Activated naive CD4-positive, alpha-beta T cell treated with anti-CD3 and anti-CD28 coated beads, Interleukin-2, amount 10 ng/mL, durations not matched to agents 7 days and 5 days (primary cell): ENCODE measurements around the gene HELZ.
"Not testable (repeated sequence)": the region's sequence is repeated elsewhere in the genome, so short reads cannot be mapped to it uniquely, and the experiment has no call there.

ENCODE experiments used
- CTCF ChIA-PET: fragments of 350-600 bp; sonication (Branson Sonifier 250); formaldehyde crosslinking; loops from one replicate; lab custom pipeline; 2021; ENCODE audit warnings: antibody characterized with exemption; lab: Charles Lee
- DNase-seq: peaks from one replicate; pipeline ENCODE4 v3.0.0-alpha.2; 2020
- H3K27ac Mint-ChIP-seq: one replicate; pipeline ENCODE4 v1.8.0; 2021; ENCODE audit warnings: mild to moderate bottlenecking, moderate library complexity, mixed read lengths
- H3K27me3 Mint-ChIP-seq: one replicate; pipeline ENCODE4 v1.8.0; 2021; ENCODE audit warnings: mild to moderate bottlenecking, mixed read lengths
- H3K36me3 Mint-ChIP-seq: one replicate; pipeline ENCODE4 v1.8.0; 2021; ENCODE audit warnings: mixed read lengths
- H3K4me1 Mint-ChIP-seq: one replicate; pipeline ENCODE4 v1.8.0; 2021; ENCODE audit warnings: mixed read lengths
- H3K4me3 Mint-ChIP-seq: one replicate; pipeline ENCODE4 v1.8.0; 2021; ENCODE audit warnings: mild to moderate bottlenecking, moderate library complexity, mixed read lengths
- H3K9me3 Mint-ChIP-seq: one replicate; pipeline ENCODE4 v1.8.0; 2021; ENCODE audit warnings: mixed read lengths

The HELZ gene

GRCh38 chr17:67130768-67131167 is 114.2 kb downstream of the HELZ start:
- CTCF ChIA-PET = no interaction called here
- H3K9me3 Mint-ChIP-seq = no peaks in the 10 kb centered on the region
- no peak overlapping the region for H3K27ac Mint-ChIP-seq
- H3K4me3 Mint-ChIP-seq = no peak overlapping the region
- H3K36me3 Mint-ChIP-seq = peaks cover 32% of the 10 kb centered on the region
- no peaks in the 10 kb centered on the region for H3K4me1 Mint-ChIP-seq
- no peaks in the 10 kb centered on the region for H3K27me3 Mint-ChIP-seq
- no peak for DNase-seq

GRCh38 chr17:67129283-67129682 is 115.7 kb downstream of the HELZ start:
- no peak overlapping the region for H3K27ac Mint-ChIP-seq
- no peak for DNase-seq
- H3K36me3 Mint-ChIP-seq = peaks cover 32% of the 10 kb centered on the region
- no peak overlapping the region for H3K4me3 Mint-ChIP-seq
- CTCF ChIA-PET = no interaction called here
- H3K4me1 Mint-ChIP-seq = no peaks in the 10 kb centered on the region
- no peaks in the 10 kb centered on the region for H3K27me3 Mint-ChIP-seq
- no peaks in the 10 kb centered on the region for H3K9me3 Mint-ChIP-seq

- Mint-ChIP-seq H3K36me3 (peaks cover 32% of the 10 kb centered on the region), H3K27ac (no peak overlapping the region), H3K9me3 (no peaks in the 10 kb centered on the region), H3K4me3 (no peak overlapping the region), H3K27me3 (no peaks in the 10 kb centered on the region), H3K4me1 (peaks cover under 1% of the 10 kb centered on the region)
- CTCF ChIA-PET = no interaction called here
- DNase-seq = no peak
Observed at GRCh38 chr17:67128700-67129099, 116.3 kb downstream of the HELZ start.

GRCh38 chr17:67127925-67128324 is 117.1 kb downstream of the HELZ start:
- Mint-ChIP-seq H3K4me3 (no peak overlapping the region), H3K27me3 (no peaks in the 10 kb centered on the region), H3K36me3 (peaks cover 31% of the 10 kb centered on the region), H3K4me1 (peaks cover 3% of the 10 kb centered on the region), H3K9me3 (no peaks in the 10 kb centered on the region), H3K27ac (no peak overlapping the region)
- DNase-seq = no peak
- CTCF ChIA-PET = no interaction called here

- H3K36me3 Mint-ChIP-seq = peaks cover 33% of the 10 kb centered on the region
- no peak overlapping the region for H3K27ac Mint-ChIP-seq
- H3K27me3 Mint-ChIP-seq = no peaks in the 10 kb centered on the region
- CTCF ChIA-PET = no interaction called here
- DNase-seq = no peak
- peaks cover 3% of the 10 kb centered on the region for H3K4me1 Mint-ChIP-seq
- no peak overlapping the region for H3K4me3 Mint-ChIP-seq
- no peaks in the 10 kb centered on the region for H3K9me3 Mint-ChIP-seq
Observed at GRCh38 chr17:67126983-67127382, 118.0 kb downstream of the HELZ start.

GRCh38 chr17:67126543-67126942 is 118.5 kb downstream of the HELZ start:
- CTCF ChIA-PET, H3K27ac Mint-ChIP-seq, H3K4me3 Mint-ChIP-seq, H3K27me3 Mint-ChIP-seq, H3K4me1 Mint-ChIP-seq, DNase-seq, H3K9me3 Mint-ChIP-seq: not testable (repeated sequence)
- H3K36me3 Mint-ChIP-seq = peaks cover 32% of the 10 kb centered on the region

- no peaks in the 10 kb centered on the region for H3K27me3 Mint-ChIP-seq
- H3K9me3 Mint-ChIP-seq = no peaks in the 10 kb centered on the region
- CTCF ChIA-PET = no interaction called here
- no peak overlapping the region for H3K4me3 Mint-ChIP-seq
- no peak for DNase-seq
- H3K27ac Mint-ChIP-seq = peak overlapping the region; percentile 8
- peaks cover 34% of the 10 kb centered on the region for H3K36me3 Mint-ChIP-seq
- H3K4me1 Mint-ChIP-seq = peaks cover 3% of the 10 kb centered on the region
Observed at GRCh38 chr17:67125924-67126323, 119.1 kb downstream of the HELZ start.

GRCh38 chr17:67125417-67125816 is 119.6 kb downstream of the HELZ start:
- no peaks in the 10 kb centered on the region for H3K27me3 Mint-ChIP-seq
- H3K4me1 Mint-ChIP-seq = peaks cover 3% of the 10 kb centered on the region
- CTCF ChIA-PET = no interaction called here
- no peak overlapping the region for H3K4me3 Mint-ChIP-seq
- DNase-seq = no peak
- H3K36me3 Mint-ChIP-seq = peaks cover 39% of the 10 kb centered on the region
- H3K27ac Mint-ChIP-seq = no peak overlapping the region
- no peaks in the 10 kb centered on the region for H3K9me3 Mint-ChIP-seq

- DNase-seq = no peak
- Mint-ChIP-seq H3K4me3 (no peak overlapping the region), H3K36me3 (peaks cover 43% of the 10 kb centered on the region), H3K9me3 (no peaks in the 10 kb centered on the region), H3K27me3 (no peaks in the 10 kb centered on the region), H3K27ac (no peak overlapping the region), H3K4me1 (peaks cover 3% of the 10 kb centered on the region)
- CTCF ChIA-PET = no interaction called here
Observed at GRCh38 chr17:67124450-67125148, 120.4 kb downstream of the HELZ start.

- H3K9me3 Mint-ChIP-seq = no peaks in the 10 kb centered on the region
- H3K27ac Mint-ChIP-seq = no peak overlapping the region
- CTCF ChIA-PET = no interaction called here
- peaks cover 3% of the 10 kb centered on the region for H3K4me1 Mint-ChIP-seq
- H3K36me3 Mint-ChIP-seq = peaks cover 45% of the 10 kb centered on the region
- DNase-seq = no peak
- no peaks in the 10 kb centered on the region for H3K27me3 Mint-ChIP-seq
- H3K4me3 Mint-ChIP-seq = no peak overlapping the region
Observed at GRCh38 chr17:67123699-67124098, 121.3 kb downstream of the HELZ start.

- H3K9me3 Mint-ChIP-seq = peaks cover 1% of the 10 kb centered on the region
- DNase-seq = no peak
- H3K4me1 Mint-ChIP-seq = peaks cover 4% of the 10 kb centered on the region
- no peak overlapping the region for H3K27ac Mint-ChIP-seq
- peaks cover 54% of the 10 kb centered on the region for H3K36me3 Mint-ChIP-seq
- CTCF ChIA-PET = no interaction called here
- H3K27me3 Mint-ChIP-seq = no peaks in the 10 kb centered on the region
- no peak overlapping the region for H3K4me3 Mint-ChIP-seq
Observed at GRCh38 chr17:67121316-67121891, 123.6 kb downstream of the HELZ start.

GRCh38 chr17:67119102-67119501 is 125.9 kb downstream of the HELZ start:
- CTCF ChIA-PET = no interaction called here
- no peak for DNase-seq
- no peak overlapping the region for H3K4me3 Mint-ChIP-seq
- H3K36me3 Mint-ChIP-seq = peaks cover 67% of the 10 kb centered on the region
- no peak overlapping the region for H3K27ac Mint-ChIP-seq
- peaks cover 17% of the 10 kb centered on the region for H3K4me1 Mint-ChIP-seq
- peaks cover 10% of the 10 kb centered on the region for H3K9me3 Mint-ChIP-seq
- H3K27me3 Mint-ChIP-seq = no peaks in the 10 kb centered on the region

GRCh38 chr17:67116045-67116575 is 128.9 kb downstream of the HELZ start:
- CTCF ChIA-PET = interaction anchor here (0.8 kb wide), 1 partner anchor 173 kb away, joined by 3 read pairs; no protein-coding TSS in a partner anchor
- peaks cover 15% of the 10 kb centered on the region for H3K4me1 Mint-ChIP-seq

GRCh38 chr17:67115401-67115800 is 129.6 kb downstream of the HELZ start:
- no peak for DNase-seq
- CTCF ChIA-PET = interaction anchor here (0.8 kb wide), 1 partner anchor 174 kb away, joined by 3 read pairs; no protein-coding TSS in a partner anchor
- peaks cover 75% of the 10 kb centered on the region for H3K36me3 Mint-ChIP-seq
- H3K27ac Mint-ChIP-seq = peak overlapping the region; percentile 17
- H3K9me3 Mint-ChIP-seq = peaks cover 10% of the 10 kb centered on the region
- H3K27me3 Mint-ChIP-seq = no peaks in the 10 kb centered on the region
- H3K4me3 Mint-ChIP-seq = no peak overlapping the region
- H3K4me1 Mint-ChIP-seq = peaks cover 15% of the 10 kb centered on the region

More at GRCh38 chr17:67116045-67116575, 128.9 kb downstream of the HELZ start:
- Mint-ChIP-seq H3K36me3 (peaks cover 78% of the 10 kb centered on the region), H3K27me3 (no peaks in the 10 kb centered on the region), H3K9me3 (peaks cover 10% of the 10 kb centered on the region), H3K4me3 (no peak overlapping the region), H3K27ac (no peak overlapping the region)
- DNase-seq = no peak

- Mint-ChIP-seq H3K4me1 (peaks cover 15% of the 10 kb centered on the region), H3K27ac (no peak overlapping the region), H3K4me3 (no peak overlapping the region), H3K27me3 (no peaks in the 10 kb centered on the region), H3K36me3 (peaks cover 74% of the 10 kb centered on the region), H3K9me3 (peaks cover 10% of the 10 kb centered on the region)
- DNase-seq = no peak
- CTCF ChIA-PET = interaction anchor here (0.7 kb wide), 1 partner anchor 870 kb away, joined by 3 read pairs; no protein-coding TSS in a partner anchor
Observed at GRCh38 chr17:67113486-67113885, 131.5 kb downstream of the HELZ start.
